Astrocyte of the spinal cord (primary cell): ENCODE results near the gene MBP.

Source experiments
- DNase-seq: peaks from one replicate; pipeline ENCODE4 v3.0.0; 2011; ENCODE audit warnings: low read depth, low spot score
- H3K4me3 ChIP-seq: 2 replicates; pipeline ENCODE4 v1.5.1; 2011; ENCODE audit warnings: low read depth, mild to moderate bottlenecking, low read length, moderate library complexity
- in situ Hi-C: cut with HindIII; loops from 2 replicates; pipeline ENCODE4 v1.10.0; 2017; ENCODE audit warnings: low sequenced_read_pairs
- TF ChIP-seq, protein P1 (sequence below): IDR thresholded peaks from 2 replicates; pipeline ENCODE4 v1.5.1; 2012; ENCODE audit warnings: low read depth, mild to moderate bottlenecking, low read length, inconsistent platforms

MBP gene

GRCh38 chr18:76999077-76999476, 133.5 kb downstream of the MBP start:
- in situ Hi-C loops, result no loop called here
- DNase-seq, result no peak
- TF ChIP-seq, protein P1, sequence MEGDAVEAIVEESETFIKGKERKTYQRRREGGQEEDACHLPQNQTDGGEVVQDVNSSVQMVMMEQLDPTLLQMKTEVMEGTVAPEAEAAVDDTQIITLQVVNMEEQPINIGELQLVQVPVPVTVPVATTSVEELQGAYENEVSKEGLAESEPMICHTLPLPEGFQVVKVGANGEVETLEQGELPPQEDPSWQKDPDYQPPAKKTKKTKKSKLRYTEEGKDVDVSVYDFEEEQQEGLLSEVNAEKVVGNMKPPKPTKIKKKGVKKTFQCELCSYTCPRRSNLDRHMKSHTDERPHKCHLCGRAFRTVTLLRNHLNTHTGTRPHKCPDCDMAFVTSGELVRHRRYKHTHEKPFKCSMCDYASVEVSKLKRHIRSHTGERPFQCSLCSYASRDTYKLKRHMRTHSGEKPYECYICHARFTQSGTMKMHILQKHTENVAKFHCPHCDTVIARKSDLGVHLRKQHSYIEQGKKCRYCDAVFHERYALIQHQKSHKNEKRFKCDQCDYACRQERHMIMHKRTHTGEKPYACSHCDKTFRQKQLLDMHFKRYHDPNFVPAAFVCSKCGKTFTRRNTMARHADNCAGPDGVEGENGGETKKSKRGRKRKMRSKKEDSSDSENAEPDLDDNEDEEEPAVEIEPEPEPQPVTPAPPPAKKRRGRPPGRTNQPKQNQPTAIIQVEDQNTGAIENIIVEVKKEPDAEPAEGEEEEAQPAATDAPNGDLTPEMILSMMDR, result no peak
- H3K4me3 ChIP-seq, result no peak overlapping the region

- DNase-seq, result no peak
- no peak overlapping the region for H3K4me3 ChIP-seq
- in situ Hi-C loops, result no loop called here
- TF ChIP-seq, protein P1, result no peak
These were observed 134.4 kb downstream of the MBP start for GRCh38 chr18:76997951-76998808.

DNA sequence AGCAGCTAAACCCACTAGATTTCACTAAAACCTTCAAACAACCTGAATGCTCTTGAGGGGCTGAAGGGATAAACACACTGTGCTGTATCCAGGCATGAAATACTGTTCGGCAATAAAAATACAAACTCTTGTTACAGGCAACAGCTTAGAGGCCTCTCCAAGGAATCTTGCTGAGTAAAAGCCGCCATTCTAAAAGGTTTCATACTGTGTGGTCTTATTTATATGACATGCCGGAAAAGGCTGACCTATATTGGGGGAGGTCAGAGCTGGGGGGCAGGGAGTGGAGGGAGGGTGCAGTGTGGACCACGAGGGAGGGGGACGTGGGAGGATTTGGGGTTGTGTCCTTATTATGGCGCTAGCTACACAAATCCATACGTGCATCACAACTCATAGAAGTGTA, 136.2 kb downstream of the MBP start:
- no peak overlapping the region for H3K4me3 ChIP-seq
- in situ Hi-C loops, result no loop called here
- no peak for DNase-seq
- TF ChIP-seq, protein P1, result no peak

- no peak overlapping the region for H3K4me3 ChIP-seq
- TF ChIP-seq, protein P1, result no peak
- DNase-seq, result no peak
- in situ Hi-C loops, result no loop called here
These were observed 136.7 kb downstream of the MBP start for GRCh38 chr18:76995896-76996295.

DNA sequence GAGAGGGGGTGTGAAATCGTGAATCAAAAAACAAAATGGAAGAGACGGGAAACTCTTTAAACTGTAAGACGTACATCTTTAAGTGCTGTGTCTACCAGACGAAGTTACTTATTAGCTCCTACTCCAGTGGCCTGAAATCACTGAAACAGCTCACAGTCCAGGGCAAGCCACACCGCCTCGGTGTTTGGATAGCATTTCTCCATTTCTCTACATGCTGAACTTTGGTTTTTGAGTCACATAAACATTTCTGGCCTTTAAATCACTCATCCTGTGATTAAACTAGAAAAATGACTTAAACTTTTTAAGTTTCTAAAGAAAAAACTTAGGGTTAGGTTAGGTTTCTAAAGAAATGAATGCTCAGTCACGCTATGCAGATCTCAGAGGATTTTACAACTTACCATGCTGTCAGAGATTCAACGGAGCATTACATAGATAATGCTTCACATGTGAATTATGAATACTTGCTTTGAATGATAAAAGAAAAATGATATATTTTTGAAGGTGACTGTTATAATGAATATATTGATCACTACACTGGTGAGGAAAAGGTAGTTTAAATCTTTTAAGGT, 138.4 kb downstream of the MBP start:
- no peak overlapping the region for H3K4me3 ChIP-seq
- TF ChIP-seq, protein P1, result no peak
- in situ Hi-C loops, result no loop called here
- no peak for DNase-seq

DNA sequence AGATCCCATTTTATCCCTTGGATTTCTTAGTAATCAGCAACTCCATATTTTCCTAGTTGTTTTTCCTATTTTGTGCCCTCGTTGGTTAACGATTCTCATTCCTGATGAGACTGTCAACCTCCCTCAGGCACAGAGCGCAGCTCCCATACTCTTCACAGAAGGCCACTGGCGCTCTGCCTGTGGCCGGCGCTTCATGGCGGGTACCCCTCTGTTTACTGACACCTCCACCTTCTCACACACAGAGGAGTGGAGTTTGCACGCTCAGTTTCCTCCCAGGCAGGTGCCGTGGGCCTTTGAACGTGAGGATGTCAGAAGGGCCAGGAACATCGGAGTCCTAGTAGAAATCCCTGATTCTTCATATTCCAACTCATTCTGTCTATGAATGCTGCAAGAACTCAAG, 139.0 kb downstream of the MBP start:
- TF ChIP-seq, protein P1, result no peak
- no peak for DNase-seq
- H3K4me3 ChIP-seq, result no peak overlapping the region
- in situ Hi-C loops, result no loop called here
